ENCODE results near the gene SYNGR2. TPM values are rescaled to one million over a fixed set of nuclear protein-coding genes. Genes with fewer than 3 reads are reported as not detected.
A peak's percentile ranks its signal among the peaks of the same experiment; 100 is the strongest.

SYNGR2 gene
- total RNA-seq, 1 donor from 2014 or later: 93.5 TPM

- no peak for DNase-seq (ENCODE audit: low spot score)
Observed at GRCh38 chr17:78197147-78197832, 28.9 kb downstream of the SYNGR2 start.

- no peak for DNase-seq (ENCODE audit: low spot score)
Observed at GRCh38 chr17:78200451-78200850, 32.1 kb downstream of the SYNGR2 start.

DNA sequence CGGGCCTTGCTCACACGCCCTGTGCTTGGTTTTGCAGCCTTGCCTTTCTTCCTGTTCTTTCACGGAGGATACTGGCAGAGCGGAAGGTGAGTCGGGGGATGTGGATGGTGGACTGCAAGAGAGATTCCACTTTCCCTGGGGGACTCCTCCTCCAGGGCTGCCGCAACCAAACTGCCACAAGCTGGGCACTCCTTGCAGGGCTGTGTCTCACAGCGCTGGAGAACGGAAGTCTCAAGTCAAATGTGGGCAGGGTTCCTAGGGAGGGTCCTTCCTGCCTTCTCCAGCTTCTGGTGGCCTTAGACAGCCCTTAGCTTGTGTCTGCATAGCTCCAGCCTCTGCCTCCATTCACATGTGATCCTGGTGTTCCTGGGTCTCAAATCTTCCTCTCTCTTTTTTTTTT lies 34.3 kb downstream of the SYNGR2 start:
- DNase-seq (ENCODE audit: low spot score): no peak

- no peak for DNase-seq (ENCODE audit: low spot score)
Observed at GRCh38 chr17:78204387-78205123, 36.2 kb downstream of the SYNGR2 start.

DNA sequence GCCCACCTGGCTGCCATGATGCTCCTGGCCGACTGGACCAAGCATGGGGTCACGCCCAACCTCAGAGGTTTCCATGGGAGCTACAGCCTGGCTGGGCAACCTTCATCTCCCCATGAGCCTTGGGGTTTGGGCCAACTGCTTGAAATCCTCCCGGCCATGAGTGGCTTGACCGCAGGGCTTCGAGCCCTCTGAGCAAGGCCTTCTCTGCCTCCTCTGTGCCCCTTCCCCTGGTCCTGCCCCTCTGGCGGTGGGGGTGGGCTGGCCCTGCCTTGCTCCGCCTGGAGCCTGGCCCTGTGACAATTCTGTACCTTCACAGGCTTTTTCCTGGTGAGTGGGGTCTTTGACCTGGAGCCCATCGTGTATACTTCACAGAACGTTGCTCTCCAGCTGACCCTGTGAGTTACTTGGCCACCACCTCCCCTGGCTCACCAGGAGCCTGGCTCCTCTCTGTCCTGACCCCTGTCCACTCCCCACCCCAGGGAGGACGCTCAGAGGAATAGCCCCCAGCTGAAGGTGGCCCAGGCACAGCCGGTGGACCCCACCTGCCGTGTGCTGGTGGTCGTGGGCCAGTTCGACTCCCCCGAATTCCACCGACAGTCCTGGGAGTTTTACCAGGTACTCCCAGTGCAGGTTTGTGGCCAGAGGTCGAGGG lies 36.9 kb downstream of the SYNGR2 start:
- DNase-seq (ENCODE audit: low spot score): no peak

- DNase-seq (ENCODE audit: low spot score): no peak
Observed at GRCh38 chr17:78206298-78206697, 37.9 kb downstream of the SYNGR2 start.

DNA sequence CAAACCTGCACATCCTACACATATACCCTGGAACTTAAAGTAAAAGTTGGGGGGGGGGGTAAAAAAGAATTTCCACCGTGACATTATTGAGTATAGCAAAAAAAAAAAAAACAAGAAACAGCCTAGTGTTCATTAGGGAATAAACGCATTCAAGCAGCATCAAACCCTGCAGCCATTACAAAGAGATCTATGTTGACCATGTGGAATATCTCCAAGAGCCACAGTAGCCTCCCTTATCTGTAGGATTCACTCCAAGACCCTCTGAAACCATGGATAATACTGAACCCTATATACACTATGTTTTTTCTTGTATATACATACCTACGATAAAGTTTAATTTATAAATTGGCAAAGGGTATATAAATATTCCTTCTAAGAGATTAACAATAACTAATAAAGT lies 40.1 kb downstream of the SYNGR2 start:
- no peak for DNase-seq (ENCODE audit: low spot score)

DNA sequence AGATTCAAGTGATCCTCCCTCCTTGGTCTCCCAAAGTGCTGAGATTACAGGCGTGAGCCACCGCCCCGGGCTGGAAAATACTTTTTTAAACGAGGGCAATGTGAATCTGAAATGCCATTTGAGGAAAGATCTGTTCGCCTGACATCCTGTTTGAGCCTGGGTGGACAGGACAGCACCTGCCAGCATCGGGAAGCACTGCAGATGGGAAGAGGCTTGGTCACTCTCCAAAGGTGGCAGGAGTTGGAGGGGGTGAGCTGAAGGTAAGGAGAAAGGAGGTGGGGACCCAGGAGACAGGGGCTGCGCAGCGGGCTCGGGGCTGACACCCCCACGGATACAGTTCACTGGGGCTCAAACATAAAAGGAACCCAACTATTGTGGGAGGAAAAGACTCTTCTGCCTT lies 41.7 kb downstream of the SYNGR2 start:
- no peak for DNase-seq (ENCODE audit: low spot score)

DNA sequence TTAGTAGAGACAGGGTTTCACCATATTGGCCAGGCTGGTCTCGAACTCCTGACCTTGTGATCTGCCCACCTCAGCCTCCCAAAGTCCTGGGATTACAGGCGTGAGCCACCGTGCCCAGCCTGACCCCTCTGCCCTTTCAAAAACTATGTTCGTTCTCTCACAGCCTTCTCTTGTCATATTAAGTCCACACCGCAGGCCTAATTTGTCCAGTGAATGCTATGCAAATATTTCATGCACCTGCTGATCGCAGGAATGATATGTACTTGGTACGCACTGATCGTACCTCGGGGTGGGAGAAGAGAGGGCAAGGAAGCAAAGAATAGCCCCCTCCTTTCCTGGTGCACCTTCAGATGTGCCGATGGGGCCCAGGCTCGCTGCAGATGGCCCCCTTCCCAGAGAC lies 42.7 kb downstream of the SYNGR2 start:
- DNase-seq (ENCODE audit: low spot score): no peak

DNA sequence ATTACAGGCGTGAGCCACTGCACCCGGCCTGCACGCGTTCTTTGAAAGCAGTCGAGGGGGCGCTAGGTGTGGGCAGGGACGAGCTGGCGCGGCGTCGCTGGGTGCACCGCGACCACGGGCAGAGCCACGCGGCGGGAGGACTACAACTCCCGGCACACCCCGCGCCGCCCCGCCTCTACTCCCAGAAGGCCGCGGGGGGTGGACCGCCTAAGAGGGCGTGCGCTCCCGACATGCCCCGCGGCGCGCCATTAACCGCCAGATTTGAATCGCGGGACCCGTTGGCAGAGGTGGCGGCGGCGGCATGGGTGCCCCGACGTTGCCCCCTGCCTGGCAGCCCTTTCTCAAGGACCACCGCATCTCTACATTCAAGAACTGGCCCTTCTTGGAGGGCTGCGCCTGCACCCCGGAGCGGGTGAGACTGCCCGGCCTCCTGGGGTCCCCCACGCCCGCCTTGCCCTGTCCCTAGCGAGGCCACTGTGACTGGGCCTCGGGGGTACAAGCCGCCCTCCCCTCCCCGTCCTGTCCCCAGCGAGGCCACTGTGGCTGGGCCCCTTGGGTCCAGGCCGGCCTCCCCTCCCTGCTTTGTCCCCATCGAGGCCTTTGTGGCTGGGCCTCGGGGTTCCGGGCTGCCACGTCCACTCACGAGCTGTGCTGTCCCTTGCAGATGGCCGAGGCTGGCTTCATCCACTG lies 45.8 kb downstream of the SYNGR2 start, which contains the start of gene BIRC5:
Gene BIRC5, plus strand, starts transcription at position 238 of the 690 bp plus-strand sequence. Its CDS starts 64 bp downstream, at position 302.
- peak; percentile 96 for DNase-seq (ENCODE audit: low spot score)

DNA sequence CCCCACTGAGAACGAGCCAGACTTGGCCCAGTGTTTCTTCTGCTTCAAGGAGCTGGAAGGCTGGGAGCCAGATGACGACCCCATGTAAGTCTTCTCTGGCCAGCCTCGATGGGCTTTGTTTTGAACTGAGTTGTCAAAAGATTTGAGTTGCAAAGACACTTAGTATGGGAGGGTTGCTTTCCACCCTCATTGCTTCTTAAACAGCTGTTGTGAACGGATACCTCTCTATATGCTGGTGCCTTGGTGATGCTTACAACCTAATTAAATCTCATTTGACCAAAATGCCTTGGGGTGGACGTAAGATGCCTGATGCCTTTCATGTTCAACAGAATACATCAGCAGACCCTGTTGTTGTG lies 46.3 kb downstream of the SYNGR2 start:
- no peak for DNase-seq (ENCODE audit: low spot score)

DNA sequence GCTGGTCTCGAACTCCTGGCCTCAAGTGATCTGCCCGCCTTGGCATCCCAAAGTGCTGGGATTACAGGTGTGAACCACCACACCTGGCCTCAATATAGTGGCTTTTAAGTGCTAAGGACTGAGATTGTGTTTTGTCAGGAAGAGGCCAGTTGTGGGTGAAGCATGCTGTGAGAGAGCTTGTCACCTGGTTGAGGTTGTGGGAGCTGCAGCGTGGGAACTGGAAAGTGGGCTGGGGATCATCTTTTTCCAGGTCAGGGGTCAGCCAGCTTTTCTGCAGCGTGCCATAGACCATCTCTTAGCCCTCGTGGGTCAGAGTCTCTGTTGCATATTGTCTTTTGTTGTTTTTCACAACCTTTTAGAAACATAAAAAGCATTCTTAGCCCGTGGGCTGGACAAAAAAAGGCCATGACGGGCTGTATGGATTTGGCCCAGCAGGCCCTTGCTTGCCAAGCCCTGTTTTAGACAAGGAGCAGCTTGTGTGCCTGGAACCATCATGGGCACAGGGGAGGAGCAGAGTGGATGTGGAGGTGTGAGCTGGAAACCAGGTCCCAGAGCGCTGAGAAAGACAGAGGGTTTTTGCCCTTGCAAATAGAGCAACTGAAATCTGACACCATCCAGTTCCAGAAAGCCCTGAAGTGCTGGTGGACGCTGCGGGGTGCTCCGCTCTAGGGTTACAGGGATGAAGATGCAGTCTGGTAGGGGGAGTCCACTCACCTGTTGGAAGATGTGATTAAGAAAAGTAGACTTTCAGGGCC lies 51.2 kb downstream of the SYNGR2 start:
- DNase-seq (ENCODE audit: low spot score): no peak

Other genes starting within 250 kb of the SYNGR2 start
- gene TNRC6C, start 209.9 kb upstream of the SYNGR2 start, total RNA-seq: 24.7 TPM
- 117 TPM for gene TMC6, start 39.8 kb upstream of the SYNGR2 start, total RNA-seq
- 8.4 TPM for gene TMC8, start 37.8 kb upstream of the SYNGR2 start, total RNA-seq
- gene C17orf99, start 22.2 kb upstream of the SYNGR2 start, total RNA-seq: not detected
- 1.1 TPM for gene TK1, start 18.5 kb downstream of the SYNGR2 start, total RNA-seq
- 19.7 TPM for gene AFMID, start 18.8 kb downstream of the SYNGR2 start, total RNA-seq
- not detected for gene BIRC5, start 45.7 kb downstream of the SYNGR2 start, total RNA-seq
- not detected for gene TMEM235, start 63.0 kb downstream of the SYNGR2 start, total RNA-seq
- gene SOCS3, start 191.5 kb downstream of the SYNGR2 start, total RNA-seq: 491 TPM
- 64.0 TPM for gene PGS1, start 210.1 kb downstream of the SYNGR2 start, total RNA-seq

Data from mesenteric fat pad (tissue), 1 donor.